ENCODE results near the gene DARS1.
A peak's percentile ranks its signal among the peaks of the same experiment; 100 is the strongest.

Gene DARS1

DNA sequence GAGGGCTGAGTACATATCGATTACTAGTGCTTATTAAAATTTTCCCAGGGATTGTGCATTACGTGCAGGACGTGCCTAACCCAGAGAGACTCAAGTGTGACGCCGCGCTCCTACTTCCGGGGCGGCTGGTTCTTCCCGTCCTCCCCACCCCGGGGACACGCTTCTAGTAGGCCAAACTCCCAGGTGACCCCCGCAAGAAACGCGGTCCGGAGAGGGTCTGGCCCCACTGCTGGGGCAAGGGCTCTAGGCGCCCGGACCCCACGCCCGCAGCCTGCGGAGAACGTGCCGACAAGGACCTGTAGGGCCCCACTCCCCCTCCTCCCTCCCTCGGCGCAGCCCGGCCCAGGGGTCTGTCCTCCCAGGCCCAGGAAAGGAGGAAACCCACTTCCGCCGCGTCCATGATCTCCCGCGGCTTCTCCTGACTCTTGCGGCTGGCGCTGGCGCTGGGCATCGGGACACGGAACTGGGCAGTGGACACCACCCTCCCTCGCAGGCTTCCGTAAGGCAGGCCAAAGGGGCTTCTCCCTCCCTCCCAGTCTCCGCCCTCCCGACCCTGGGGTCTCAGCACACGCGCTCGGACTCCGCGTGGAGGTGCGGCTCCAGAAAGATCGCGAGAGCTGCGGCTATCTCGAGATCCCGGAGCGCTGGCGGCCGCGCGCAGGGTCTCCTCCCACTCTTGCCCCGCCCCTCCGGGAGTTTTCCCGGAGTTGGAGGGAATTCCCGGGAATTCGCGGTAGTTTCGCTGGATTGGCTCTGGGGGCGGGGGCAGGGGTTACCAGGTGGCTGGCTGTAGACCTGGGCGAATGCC, at the start of gene DARS1:
DARS1 (minus strand) TSS at position 609 of the 808 bp plus-strand sequence; CDS start at position 451, 158 bp downstream.
- peak; percentile 93 for DNase-seq (ENCODE audit: low spot score)

DNA sequence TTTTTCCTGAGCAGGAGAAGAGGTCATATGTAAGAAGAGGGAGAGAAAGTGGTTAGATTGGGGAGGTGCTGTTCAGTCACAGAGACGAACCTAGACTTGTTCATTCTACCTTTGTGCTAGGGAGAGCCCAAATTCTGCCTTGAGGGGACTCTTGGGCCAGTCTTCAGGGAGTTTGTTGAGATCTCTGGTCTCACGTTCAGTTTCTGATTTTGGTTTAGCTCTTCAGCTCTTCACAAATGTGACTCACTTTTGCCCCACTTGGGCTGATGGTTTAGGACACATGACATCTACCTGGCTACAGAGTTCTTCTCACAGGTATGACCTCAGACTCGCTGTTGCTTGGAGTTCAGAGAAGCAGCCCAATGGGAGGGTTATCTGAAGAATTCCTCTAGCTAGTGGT, 49.2 kb upstream of the DARS1 start:
- DNase-seq (ENCODE audit: low spot score), result no peak

DNA sequence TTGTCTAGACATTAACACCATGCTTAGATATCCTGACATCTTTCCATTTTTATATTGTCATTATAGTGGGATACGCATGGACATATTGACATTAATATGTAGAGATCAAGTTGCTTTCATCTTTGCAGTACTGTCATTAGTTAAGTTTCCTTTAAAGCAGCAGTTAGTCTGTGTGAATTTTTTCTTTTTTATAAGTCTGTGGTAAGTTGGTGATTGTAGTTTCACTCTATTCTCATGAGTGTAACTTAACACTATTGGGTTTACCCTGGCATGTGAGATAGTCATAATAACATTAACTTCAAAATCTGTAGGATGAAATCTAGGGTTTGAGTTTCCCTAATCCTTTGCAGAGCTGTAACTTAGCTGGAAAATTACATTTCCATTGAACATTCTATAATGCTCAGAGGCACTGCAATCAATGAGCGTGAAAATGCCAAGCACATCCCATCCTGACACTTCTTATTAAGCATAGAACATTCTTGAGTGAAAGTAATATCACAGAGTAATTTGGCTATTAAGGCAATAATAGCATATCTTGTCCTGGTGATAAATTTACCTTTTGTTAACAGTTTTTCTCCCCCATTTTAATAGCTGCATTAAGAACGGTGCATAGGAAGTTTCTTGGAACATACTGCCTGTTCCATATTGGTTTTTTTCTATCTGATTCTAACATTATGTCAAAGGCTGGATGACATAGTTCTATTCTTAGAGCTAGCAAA, 47.5 kb upstream of the DARS1 start:
- DNase-seq (ENCODE audit: low spot score), result no peak

DNA sequence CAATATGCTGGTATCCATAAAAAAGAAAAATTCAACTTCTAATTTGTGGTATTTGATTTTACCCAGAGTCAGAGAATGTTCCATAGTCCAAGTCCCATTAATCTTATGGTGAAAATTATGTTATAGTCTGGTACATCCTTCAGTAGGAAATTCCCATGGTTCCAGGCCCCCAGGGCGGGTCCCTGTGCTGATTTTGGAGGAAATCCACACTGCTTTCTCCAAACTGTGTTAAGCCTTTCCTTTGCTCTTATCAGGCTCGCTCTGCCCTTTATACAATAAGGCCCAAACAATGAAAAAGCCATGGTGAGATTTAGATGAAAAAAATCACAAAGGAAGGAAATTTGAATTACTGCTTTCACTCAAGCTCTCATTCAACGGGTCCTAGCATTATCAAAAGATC, 46.8 kb upstream of the DARS1 start:
- no peak for DNase-seq (ENCODE audit: low spot score)

DNA sequence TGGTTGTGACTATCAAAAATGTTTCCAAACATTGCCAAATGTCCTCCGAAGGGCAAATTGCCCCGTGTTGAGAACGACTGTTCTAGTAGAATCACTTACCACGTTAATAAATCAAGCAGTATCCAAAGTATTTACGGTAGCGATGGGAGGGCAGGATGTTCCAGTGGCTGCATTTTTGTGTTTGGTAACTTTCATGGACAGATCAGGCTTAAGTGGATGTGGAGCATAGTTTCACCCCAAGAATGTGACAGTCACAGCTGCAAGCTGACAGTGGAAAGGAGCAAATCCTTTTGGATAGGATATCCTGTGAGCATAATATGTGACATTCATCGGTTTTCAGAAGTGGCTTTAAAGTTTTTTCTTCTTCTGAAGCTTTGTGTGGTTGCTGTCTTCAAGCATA, 46.3 kb upstream of the DARS1 start:
- no peak for DNase-seq (ENCODE audit: low spot score)

DNA sequence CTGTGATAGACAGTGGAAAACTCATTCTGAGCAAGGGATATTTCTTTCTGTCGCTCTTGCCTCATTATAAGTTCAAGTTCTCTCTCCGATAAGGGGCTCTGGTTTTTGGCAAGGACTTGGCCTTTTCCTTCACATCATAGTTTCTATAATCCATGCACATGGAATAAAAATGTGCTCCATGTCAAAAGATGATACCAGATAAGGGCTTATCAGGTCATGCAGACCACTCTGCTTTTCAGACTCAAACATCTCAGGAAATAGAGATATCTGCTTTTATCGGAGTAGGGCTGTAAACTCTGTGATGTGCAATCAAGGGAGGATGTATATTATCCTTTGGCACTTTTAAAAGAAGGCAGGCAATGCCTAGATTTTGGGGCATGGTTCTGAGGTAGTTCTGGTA, 45.0 kb upstream of the DARS1 start:
- DNase-seq (ENCODE audit: low spot score), result no peak

DNA sequence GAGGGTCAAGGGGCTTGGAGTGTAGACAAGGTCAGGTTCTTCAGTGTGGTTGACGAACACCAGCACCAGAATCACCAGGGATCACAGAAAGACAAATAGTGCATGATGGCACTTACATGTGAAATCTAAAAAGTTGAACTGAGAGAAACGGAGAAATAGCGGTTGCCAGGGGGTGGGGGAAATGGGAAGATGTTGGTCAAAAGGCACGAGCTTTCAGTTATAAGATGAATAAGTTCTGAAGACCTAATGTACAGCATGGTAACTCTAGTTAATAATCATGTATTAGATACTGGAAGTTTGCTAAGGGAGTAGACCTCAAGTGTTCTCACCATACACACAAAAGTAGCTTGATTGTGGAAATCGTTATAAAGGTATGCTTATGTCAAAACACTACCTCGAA, 43.7 kb upstream of the DARS1 start:
- DNase-seq (ENCODE audit: low spot score), result no peak

DNA sequence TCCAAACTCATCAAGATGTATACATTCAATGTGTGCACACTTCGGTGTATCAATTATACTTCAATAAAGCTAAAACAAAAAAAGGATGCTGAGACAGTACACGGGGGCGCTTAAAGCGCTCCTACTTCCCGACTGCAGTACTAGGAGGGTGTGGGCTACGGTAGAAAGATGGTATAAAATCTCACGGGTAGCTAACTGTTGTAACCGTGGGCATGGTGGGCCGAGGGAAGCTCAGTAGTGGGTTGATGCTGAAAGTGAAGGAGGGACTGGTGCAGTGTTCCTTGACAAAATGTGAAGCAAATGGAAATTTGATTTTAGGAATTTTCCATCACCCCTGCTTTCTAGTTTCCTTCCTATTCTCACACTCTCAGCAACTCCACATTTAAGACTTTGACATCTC, 42.6 kb upstream of the DARS1 start:
- no peak for DNase-seq (ENCODE audit: low spot score)

DNA sequence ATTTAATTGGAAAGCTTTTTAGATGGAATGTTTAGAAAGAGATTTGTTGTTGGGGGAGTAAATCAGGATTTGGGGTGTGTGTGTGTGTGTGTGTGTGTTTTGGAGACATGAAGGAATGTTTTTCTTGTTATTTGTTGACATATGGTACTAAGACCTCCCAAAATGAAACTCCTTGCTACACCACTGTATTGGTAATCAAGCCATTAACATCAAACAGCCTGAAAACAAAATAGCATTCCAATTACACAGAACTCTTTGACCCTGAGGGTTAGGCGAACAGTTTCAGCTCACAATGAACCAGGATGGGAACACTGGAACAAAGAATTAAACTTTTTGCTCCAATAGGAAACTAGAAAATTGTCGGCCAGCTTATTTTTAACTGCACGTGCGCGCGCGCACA, 41.7 kb upstream of the DARS1 start:
- DNase-seq (ENCODE audit: low spot score), result no peak

DNA sequence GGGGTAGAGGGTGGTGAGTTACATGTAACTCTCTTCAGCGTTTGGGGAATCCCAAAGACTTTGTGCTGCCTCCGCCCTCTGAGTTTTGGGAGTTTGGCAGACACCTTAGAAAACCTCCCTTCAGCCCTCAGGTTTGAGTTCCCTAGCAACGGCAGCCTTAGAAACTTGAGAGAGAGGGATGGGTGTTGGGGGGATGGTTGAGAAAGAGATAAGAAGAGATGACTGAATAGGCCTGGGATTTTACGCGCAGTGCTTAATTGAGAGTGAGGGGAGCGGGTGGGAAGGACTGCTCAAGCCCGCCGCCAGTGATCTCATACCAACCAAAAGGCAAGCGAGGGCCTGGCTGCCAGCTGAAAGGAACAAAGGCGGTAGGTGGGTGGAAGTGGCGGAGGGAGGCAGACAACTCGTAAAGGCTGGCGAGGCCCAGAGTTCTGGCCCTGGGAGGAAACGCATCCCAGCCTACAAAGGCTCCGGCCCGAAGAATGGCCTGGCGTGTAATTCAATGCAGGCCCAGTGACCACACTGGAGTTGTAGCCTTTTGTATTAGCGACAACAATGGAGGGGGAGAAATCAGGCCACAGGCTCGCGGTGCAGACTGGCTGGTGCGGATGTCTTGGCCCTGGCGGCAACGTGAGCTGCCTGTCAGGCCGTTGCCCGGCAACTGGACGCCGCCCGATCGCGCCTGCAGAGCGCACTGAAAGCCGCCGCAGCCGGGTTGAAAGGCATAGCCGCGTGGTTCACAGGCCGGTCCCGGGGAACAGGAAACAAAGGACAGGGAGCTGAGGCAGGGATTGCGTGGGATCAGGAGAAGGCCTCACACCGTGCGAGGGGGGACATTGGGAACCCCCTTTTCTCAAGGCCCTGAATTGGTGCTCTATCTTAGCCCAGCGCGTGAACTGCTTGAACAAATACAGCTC, 39.9 kb upstream of the DARS1 start:
- peak; percentile 95 for DNase-seq (ENCODE audit: low spot score)

DNA sequence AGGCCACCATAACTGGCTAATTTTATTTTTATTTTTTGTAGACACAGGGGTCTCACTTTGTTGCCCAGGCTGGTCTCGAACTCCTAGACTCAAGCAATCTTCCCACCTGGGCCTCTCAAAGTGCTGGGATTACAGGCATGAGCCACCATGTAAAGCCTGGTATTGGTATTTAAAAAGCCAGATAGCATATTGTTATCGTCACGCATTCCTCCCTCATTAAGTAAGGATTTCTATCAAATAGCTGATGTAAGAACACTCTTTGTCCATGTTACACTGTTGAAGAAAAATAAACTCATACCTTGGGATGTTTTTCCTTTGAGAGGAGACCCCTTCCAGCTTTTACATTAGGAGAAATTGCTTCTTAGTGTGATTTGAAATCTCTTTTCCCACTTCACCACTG, 39.2 kb upstream of the DARS1 start:
- DNase-seq (ENCODE audit: low spot score), result no peak

DNA sequence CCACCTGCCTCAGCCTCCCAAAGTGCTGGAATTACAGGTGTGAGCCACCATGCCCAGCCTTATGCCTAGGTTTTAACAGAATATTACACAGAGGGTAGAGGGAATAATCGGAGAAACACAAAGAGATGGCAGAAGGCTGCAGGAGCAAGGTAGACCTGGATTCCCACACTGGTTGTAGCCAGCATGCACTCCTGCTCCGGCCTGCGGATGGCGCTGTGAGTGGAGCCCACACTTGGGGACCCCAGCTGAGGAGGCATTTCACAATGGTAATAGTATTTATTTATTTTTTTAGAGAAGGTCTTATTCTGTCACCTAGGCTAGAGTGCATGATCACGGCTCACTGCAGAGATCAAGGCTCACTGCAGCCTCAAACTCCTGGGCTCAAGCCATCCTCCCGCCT, 38.8 kb upstream of the DARS1 start:
- DNase-seq (ENCODE audit: low spot score), result no peak

DNA sequence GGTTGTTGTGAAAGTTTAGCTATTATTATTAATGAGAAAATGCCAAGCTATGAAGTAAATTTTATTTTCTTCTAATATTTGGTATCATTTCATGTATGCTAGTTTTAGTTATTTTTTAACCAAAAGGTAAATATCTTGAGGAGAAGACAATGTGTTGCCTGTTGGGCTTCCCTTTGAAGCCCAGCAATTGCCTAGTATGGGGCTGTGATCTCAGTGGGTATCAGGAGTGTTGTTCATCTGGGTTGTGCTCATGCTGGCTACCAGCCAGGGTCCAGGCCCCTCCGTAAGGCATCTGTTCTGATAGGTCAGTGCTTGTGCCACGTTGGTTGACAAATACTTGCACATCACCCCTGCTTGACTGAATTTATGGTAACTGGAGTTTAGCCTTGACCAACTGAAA, 38.0 kb upstream of the DARS1 start:
- no peak for DNase-seq (ENCODE audit: low spot score)

DNA sequence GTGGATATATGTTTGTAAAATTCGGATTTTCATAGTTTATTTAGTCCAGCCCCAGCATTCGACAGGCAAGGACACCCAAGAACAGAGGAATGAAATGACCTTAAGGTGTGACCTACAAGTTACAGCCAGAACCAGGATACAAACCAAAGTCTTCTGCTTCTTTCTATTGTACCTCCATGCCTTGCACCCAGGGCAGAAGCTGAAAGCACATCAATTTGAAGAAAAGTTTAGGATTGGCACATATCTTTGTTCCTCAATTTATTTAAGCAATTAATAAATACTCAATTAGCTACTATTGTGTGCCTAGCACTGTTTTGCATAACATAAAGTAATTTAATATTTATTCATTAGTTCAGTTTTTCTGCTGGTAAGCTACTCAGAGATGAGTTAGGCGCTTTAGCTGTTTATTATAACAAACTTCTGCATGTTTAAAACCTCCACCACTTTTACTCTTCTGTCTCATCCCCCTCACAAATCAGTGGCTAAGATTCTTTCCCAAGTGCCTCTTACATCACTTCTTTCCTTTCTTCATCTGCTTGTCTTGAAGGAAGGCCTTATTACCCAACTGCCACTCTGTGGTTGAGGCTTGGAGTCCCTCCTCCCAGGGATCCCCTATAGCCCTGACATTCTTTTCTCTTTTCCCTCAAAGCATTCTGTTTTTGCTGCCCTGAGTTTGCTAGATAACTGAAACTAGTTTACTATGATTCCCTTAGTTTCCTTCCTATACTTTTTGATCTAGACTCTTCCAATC, 37.1 kb upstream of the DARS1 start:
- no peak for DNase-seq (ENCODE audit: low spot score)

DNA sequence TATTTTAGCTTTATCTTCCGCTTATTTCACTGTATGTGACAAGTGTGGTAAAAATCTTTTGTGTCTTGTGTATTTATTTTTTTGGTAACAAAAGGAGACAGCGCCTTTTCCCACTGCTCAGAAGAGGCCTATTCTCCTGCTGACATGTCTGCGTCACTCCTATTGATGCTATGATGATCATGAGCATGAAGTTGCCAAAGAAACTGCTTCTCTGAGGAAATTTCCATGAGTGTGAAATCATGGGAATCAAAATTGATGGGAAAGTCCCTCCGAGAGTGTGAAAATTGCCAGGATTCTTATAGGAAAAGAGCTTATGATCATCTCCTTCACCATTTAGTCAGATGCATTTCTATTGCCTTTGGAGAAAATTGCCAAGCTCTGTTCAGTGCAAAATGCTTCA, 36.5 kb upstream of the DARS1 start:
- DNase-seq (ENCODE audit: low spot score), result no peak

DNA sequence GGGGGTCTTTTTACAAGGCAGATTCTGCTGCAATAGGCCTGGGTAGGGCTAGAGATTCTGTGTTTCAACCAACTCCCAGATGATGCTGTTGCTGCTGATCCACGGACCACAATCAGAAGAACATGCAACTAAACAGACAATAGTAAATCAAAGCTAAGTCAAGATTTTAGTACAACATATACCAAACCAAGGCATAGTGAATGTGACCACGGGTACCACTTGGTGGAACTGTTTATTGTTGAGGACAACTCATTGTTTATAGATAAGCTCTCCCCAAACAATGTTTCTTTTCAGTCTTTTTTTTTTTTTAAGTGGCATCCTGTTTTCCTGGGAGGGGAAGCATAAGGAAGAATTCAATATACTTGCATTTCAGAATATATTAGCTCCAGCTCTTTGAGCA, 36.0 kb upstream of the DARS1 start:
- peak; percentile 37 for DNase-seq (ENCODE audit: low spot score)

DNA sequence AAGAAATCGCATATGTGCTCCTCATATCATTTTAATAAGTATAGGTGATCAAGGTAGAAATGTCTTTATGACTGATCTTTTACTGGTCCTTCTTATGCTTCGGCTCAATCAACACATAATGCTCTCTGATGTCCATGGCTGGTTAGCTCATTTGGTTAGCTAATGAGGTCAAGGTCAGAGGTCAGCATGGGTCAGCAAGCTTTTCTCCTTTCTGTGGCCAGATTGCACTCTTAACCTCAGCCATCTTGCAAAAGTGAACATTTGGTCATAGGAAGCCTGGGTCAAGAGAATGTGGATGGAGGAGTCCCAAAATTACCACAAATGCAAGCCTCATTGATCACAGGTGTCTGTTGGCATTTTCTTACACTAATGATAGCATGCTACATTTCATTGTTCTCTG, 35.4 kb upstream of the DARS1 start:
- DNase-seq (ENCODE audit: low spot score), result no peak

DNA sequence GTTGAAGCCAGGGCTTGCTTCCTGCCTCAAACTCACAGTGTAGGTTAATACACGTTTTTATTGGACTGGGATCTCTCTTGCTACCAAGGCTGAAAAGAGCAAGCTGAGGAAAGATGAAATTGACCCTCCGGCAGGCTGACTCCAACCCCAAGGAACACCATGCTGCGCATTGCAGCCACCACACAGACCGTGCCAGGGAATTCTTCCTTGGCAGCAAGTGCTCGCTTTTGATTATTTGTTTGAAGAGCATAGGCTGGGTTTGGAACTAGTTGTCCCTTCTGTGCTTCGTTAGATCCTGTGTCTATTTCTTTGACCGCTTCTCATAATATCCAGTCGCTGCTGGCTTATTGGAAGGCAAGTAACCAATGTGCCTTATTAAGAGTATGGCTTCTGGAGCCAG, 34.4 kb upstream of the DARS1 start:
- DNase-seq (ENCODE audit: low spot score), result peak; percentile 29

DNA sequence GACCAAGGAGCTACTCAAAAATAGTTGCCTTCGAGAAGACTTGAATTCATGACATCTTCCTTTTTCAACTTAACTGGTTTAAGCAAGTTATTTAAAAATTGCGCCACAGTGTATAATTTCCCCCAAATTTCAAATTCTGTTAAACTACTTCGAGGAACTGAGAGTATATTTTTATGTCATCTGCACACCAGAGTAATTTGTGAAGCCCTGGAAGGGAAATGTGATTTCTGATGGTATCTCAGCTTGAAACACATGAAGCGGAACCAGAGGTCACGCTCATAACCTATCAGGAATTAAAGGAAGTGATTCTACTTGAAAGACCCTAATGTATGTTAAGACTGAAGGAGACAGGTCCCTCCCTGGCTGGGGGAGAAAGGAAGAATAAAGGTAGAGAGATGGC, 33.9 kb upstream of the DARS1 start:
- no peak for DNase-seq (ENCODE audit: low spot score)

DNA sequence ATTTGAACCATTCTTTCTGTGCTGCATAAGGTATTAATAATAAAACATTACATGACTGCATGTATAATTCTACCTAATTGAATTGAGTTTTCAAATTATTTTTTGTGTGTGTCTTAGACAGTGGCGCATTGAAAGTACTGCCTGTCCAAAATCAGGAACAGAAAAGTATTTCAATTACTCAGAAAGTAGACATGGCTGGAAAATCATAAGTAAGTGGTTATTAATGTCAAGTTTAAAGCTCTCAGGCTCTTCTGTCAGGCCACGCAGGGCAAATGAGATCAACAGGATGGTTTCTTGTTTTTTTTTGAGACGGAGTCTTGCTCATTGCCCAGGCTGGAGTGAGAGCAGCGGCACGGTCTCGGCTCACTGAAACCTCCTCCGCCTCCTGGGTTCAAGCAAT, 32.4 kb upstream of the DARS1 start:
- DNase-seq (ENCODE audit: low spot score), result no peak

DNA sequence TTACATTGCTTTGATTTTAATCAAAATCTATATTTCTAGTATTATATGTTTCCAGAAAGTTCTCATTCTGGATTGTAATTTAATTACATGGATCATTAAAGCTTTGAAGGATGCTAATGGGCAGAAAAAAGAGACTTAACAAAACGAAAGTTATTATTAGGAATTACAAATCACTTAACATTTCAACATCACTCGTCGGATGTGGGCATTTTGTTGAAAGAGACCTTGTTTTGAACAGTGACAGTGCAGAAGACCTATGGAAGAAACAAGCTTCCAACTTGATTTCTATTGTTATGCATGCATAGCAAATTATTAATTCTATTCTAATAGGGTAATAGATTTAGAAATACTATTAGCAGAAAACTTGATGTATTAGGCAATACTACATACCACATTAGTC, 31.4 kb upstream of the DARS1 start:
- DNase-seq (ENCODE audit: low spot score), result no peak

DNA sequence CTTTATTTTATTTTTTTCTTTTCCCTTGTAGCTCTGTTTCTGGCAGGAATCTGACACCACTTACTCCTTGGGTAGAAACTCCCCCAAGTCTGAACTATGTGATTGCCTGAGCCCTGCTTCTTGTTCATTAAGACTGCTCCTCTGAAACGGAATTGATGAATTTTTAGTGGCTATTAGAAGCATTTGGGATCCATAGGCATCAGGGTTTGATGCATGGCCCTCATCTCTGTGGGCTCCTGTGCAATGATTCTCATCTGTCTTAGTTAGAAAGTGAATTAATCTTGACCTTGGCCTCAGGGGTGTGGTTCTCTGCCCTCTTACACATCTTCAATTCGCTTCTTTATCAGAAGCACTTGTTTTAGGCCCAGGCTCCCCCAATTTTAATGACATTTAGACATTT, 31.0 kb upstream of the DARS1 start:
- no peak for DNase-seq (ENCODE audit: low spot score)
